A549 treated with DMSO at 1 μM for 4 hours (cell line): Measurements from ENCODE around the gene ZNF653. TPM values are rescaled to one million over a fixed set of nuclear protein-coding genes. Genes with fewer than 3 reads are reported as not detected.

Source experiments
- total RNA-seq: library from RNA; stranded (reverse); fragments of 200-300 nt; extraction: Qiagen RNA extraction; gene quantifications from 5 replicates; pipeline ENCODE4 v1.2.3, GENCODE V29; 2022; ENCODE audit warnings: low read depth

The ZNF653 gene, protein sequence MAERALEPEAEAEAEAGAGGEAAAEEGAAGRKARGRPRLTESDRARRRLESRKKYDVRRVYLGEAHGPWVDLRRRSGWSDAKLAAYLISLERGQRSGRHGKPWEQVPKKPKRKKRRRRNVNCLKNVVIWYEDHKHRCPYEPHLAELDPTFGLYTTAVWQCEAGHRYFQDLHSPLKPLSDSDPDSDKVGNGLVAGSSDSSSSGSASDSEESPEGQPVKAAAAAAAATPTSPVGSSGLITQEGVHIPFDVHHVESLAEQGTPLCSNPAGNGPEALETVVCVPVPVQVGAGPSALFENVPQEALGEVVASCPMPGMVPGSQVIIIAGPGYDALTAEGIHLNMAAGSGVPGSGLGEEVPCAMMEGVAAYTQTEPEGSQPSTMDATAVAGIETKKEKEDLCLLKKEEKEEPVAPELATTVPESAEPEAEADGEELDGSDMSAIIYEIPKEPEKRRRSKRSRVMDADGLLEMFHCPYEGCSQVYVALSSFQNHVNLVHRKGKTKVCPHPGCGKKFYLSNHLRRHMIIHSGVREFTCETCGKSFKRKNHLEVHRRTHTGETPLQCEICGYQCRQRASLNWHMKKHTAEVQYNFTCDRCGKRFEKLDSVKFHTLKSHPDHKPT
- total RNA-seq, result 4.3 to 5.4 TPM (median 4.7 TPM) in 5 replicates

DNA sequence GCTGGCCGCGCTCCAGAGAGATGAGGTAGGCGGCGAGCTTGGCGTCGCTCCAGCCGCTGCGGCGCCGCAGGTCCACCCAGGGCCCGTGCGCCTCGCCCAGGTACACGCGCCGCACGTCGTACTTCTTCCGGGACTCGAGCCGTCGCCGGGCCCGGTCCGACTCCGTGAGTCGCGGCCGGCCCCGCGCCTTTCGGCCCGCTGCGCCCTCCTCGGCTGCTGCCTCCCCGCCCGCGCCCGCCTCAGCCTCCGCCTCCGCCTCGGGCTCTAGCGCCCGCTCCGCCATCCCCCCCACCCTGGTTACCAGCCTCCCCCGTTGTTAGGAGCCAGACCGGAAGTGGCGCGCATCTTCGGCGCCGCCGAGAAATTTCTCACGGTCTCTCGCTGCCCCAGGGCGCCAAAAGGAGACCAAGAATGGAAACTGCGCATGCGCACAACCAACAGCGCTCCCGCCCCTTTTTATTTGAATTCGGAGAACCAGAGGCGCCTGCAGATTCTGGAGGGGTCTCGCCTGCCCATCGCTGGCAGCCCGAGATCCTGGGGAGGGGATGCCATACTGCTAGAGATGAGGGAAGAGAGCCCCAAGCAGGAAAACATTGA, at the start of gene ZNF653:
Gene ZNF653, minus strand, starts transcription at position 336 of the 597 bp plus-strand sequence. Its CDS starts 53 bp downstream, at position 283.

DNA sequence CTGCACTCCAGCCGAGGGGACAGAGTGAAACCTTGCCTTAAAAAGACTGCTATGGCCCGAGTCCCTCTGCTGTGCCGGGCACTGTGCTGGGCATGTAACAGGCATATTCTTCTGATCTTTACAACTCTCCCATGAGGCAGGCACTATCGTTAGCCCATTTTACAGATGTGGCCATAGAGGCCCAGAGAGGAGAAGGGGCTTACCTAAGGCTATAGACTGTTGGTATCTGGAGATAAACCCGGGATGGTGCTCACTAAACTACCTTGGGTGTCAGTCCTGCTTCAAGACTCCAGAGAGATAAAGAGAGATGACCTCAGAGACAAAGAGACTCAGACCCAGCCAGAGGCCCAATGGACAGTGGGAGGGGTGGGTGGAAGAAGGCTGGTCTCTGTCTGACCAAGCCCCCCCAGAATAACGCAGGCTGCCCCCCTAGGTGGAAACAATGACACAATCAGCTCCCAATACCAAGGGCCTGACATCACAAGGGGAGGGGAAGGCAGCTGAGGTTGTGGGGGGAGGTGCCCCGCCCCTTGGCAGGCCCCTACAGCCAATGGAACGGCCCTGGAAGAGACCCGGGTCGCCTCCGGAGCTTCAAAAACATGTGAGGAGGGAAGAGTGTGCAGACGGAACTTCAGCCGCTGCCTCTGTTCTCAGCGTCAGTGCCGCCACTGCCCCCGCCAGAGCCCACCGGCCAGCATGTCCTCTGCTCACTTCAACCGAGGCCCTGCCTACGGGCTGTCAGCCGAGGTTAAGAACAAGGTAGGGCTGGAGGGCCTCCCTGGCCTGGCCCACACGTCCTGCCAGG, 32.8 kb upstream of the ZNF653 start, which contains the start of gene CNN1:
Gene CNN1, plus strand, starts transcription at position 620 of the 805 bp plus-strand sequence. Its CDS starts 77 bp downstream, at position 697.

DNA sequence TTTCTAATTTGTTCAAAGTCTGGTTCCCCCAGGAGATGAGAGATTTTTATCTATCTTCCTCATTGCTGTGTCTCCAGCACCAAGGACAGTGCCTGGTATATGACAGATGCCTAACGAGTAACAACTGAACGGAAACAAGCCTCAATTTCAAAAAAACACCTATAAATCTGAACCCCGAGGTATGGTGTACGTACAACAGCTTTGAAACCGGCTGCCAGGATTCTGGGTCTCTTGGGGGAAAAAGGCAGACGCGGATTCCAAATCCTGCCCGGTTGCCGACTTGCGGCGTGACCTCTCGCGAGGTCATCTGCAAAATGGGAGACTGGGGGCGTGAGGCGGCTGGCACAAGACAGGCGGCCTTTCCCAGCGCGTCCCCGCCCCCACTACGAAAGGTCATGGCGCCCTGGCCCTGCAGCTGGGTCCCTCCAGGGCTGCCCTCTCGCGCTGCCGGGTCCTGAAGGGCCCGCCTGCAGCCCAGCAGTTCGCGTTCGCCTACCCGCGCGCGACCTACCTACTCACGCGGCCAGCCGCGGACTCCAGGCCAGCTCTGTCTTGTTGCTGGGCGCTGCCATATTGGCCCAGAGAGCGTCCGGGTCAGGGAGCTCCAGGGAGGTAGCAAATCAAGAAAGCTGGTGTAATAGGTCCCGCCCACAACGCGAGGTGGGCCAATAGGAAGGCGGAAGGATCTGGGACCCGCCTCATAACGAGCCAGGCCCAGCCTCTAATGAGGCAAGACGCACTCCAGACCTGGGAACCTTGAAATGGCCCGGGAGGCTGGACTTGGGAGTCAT, 23.1 kb upstream of the ZNF653 start, which contains the start of gene ECSIT:
Gene ECSIT, minus strand, starts transcription at position 584 of the 791 bp plus-strand sequence. CDS start 9,964 bp downstream, outside the sequence.

DNA sequence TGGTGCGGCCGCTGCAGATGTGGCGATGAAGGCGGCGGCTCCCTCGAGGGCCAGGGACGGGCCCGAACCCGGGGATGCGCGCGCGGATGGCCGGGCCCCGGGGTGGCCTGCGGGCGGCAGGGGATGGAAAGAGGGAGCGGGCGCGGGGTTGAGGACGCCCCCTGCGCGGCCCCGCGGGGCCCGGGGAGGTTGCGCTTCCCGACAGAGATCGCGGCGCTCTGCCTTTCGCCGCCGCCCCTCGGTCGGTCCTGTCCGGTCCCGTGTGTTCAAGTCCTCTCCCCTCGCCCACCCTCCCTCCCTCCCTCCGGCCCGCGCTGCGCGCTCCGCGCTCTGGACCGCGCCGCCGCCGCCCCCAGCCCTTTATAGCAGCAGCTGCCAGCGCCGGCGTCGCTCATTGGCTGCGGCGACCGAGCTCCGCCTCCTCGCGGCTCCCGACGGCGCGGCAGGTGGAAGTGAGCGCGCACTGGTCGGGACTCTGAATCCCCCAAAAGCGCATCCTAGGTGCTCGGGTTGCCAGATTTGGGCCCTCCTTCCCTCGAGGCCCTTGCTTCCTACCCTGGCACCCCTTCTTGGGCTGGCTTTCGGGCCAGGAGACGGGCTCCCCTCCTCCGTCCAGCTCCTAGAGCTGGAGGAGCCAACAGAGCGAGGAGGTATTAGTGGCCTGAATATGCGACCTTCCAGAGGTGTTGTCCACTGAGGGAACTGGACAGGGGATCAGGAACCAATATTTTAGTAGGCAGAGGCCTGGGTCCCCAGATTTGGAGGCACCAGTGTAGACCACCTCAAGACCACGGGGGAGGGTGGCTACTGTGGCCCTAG, 24.7 kb downstream of the ZNF653 start, which contains the start of gene ELAVL3:
Gene ELAVL3, minus strand, starts transcription at position 332 of the 819 bp plus-strand sequence. CDS start 438 bp downstream, outside the sequence.

DNA sequence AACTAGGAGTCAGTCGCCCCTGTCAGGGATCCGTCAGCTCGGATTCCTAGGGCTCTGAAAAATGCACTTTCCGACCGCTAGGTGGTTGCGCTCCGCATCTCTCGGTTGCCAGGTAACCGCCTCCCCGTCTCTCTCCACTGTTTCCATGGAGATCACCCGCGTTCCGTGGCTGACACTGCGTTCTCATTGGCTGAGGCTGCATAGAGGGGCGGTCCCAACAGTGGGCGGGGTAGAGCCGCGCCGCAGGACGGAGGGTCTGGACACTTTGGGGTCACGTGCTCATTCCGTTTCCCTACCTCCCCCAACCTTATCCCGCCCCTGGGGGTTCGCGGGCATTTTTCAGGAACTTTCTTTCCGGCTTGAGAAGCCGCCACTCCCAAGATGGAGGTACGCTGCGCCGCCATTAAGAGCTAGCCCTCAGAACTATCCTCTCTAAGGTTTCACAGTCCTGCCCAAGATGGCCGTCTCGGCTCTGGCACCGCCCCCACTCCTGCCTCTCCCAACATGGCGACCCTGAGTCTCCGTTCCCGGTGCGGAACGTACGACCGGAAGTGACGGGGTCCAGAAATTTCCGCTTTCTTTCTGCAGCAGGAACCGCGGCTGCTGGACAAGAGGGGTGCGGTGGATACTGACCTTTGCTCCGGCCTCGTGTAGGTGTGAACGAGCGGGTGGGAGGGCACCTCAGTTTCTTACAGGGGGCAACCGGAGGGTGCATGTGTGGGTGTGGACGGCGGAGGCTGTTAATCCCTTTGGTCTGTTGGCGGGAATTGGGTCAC, 70.4 kb downstream of the ZNF653 start, which contains the start of the genes ODAD3 and PRKCSH:
Gene ODAD3, minus strand, starts transcription at position 65 of the 776 bp plus-strand sequence. CDS start 105 bp downstream, outside the sequence.
Gene PRKCSH, plus strand, starts transcription at position 579 of the 776 bp plus-strand sequence. CDS start 483 bp downstream, outside the sequence.

Other genes with a start within 250 kb of the ZNF653 start
- gene DOCK6, start 243.3 kb downstream of the ZNF653 start, total RNA-seq, result 8.1 to 9.7 TPM (median 8.8 TPM) in 5 replicates
- gene TSPAN16, start 209.7 kb downstream of the ZNF653 start, total RNA-seq, result not detected in 5 replicates
- 2.5 to 3.9 TPM (median 3.0 TPM) in 5 replicates for gene RAB3D, start 166.2 kb downstream of the ZNF653 start, total RNA-seq
- 98.1 to 128 TPM (median 106 TPM) in 5 replicates for gene TMEM205, start 159.6 kb downstream of the ZNF653 start, total RNA-seq
- 4.4 to 7.7 TPM (median 5.0 TPM) in 5 replicates for gene CCDC159, start 159.3 kb downstream of the ZNF653 start, total RNA-seq
- 8.3 to 11.2 TPM (median 10.5 TPM) in 5 replicates for gene PLPPR2, start 150.4 kb downstream of the ZNF653 start, total RNA-seq
- gene SWSAP1, start 131.2 kb downstream of the ZNF653 start, total RNA-seq, result 1.7 to 2.7 TPM (median 2.3 TPM) in 5 replicates
- 3.7 to 5.8 TPM (median 4.7 TPM) in 5 replicates for gene EPOR, start 121.5 kb downstream of the ZNF653 start, total RNA-seq
- 0.67 to 2.7 TPM (median 2.0 TPM) in 5 replicates for gene RGL3, start 86.5 kb downstream of the ZNF653 start, total RNA-seq
- 0.80 to 1.7 TPM (median 1.1 TPM) in 5 replicates for gene ODAD3, start 70.7 kb downstream of the ZNF653 start, total RNA-seq
- gene PRKCSH, start 70.2 kb downstream of the ZNF653 start, total RNA-seq, result 246 to 281 TPM (median 260 TPM) in 5 replicates
- gene ELAVL3, start 24.8 kb downstream of the ZNF653 start, total RNA-seq, result 0.02 to 0.12 TPM (median 0.06 TPM) in 4 of 5 replicates, not detected in the other
- gene ECSIT, start 23.3 kb upstream of the ZNF653 start, total RNA-seq, result 30.1 to 36.2 TPM (median 32.5 TPM) in 5 replicates
- 0.28 to 0.56 TPM (median 0.44 TPM) in 5 replicates for gene CNN1, start 33.0 kb upstream of the ZNF653 start, total RNA-seq
- gene ELOF1, start 53.4 kb upstream of the ZNF653 start, total RNA-seq, result 89.9 to 117 TPM (median 98.9 TPM) in 5 replicates
- gene ACP5, start 71.8 kb upstream of the ZNF653 start, total RNA-seq, result 0.16 to 0.66 TPM (median 0.17 TPM) in 3 of 5 replicates, not detected in the others
- gene ZNF627, start 91.6 kb upstream of the ZNF653 start, total RNA-seq, result 2.9 to 4.8 TPM (median 4.1 TPM) in 5 replicates
- gene ZNF823, start 233.1 kb upstream of the ZNF653 start, total RNA-seq, result 2.6 to 3.3 TPM (median 3.0 TPM) in 5 replicates